ENCODE data around the gene RNF115.
"Not testable (repeated sequence)": the region's sequence is repeated elsewhere in the genome, so short reads cannot be mapped to it uniquely, and the experiment has no call there.

Gene RNF115

GRCh38 chr1:145730467-145730866, 93.4 kb downstream of the RNF115 start:
- H3K27ac ChIP-seq (ENCODE audit: low read depth, low read length) = no peak overlapping the region
- TF ChIP-seq CTCF (IDR thresholded peaks at IDR 0.05; ENCODE audit: insufficient read depth, low read length, poor library complexity, severe bottlenecking) (no peak), EZH2phosphoT487 (conservative IDR thresholded peaks at IDR 0.05; ENCODE audit: low read length) (no peak)

GRCh38 chr1:145729666-145730436, 94.0 kb downstream of the RNF115 start:
- TF ChIP-seq CTCF (IDR thresholded peaks at IDR 0.05; ENCODE audit: insufficient read depth, low read length, poor library complexity, severe bottlenecking) (no peak), EZH2phosphoT487 (conservative IDR thresholded peaks at IDR 0.05; ENCODE audit: low read length) (no peak)
- Histone ChIP-seq H3K27me3 (ENCODE audit: low read length) (no peaks in the 10 kb centered on the region), H3K9me2 (replicated peaks; ENCODE audit: insufficient read depth, low read length) (no peaks in the 10 kb centered on the region), H2AFZ (ENCODE audit: low read depth, low read length, severe bottlenecking) (no peak overlapping the region), H3F3A (ENCODE audit: insufficient read depth) (no peaks in the 10 kb centered on the region), H3K4me2 (ENCODE audit: low read depth, low read length, poor library complexity, severe bottlenecking) (no peak overlapping the region), H4K20me1 (ENCODE audit: low read depth, low read length) (no peaks in the 10 kb centered on the region), H3K79me2 (ENCODE audit: insufficient read depth, low read length) (no peaks in the 10 kb centered on the region), H3K4me3 (ENCODE audit: insufficient read depth, low read length, poor library complexity, severe bottlenecking) (no peak overlapping the region), H3K9me3 (ENCODE audit: insufficient read depth, low read length) (no peaks in the 10 kb centered on the region), H3K9ac (ENCODE audit: low read length) (no peak overlapping the region), H3K36me3 (ENCODE audit: low read length) (no peaks in the 10 kb centered on the region), H3K27ac (ENCODE audit: low read depth, low read length) (no peak overlapping the region)

More at GRCh38 chr1:145730467-145730866, 93.4 kb downstream of the RNF115 start:
- Histone ChIP-seq H3K36me3 (ENCODE audit: low read length) (no peaks in the 10 kb centered on the region), H3K4me2 (ENCODE audit: low read depth, low read length, poor library complexity, severe bottlenecking) (no peak overlapping the region), H3K79me2 (ENCODE audit: insufficient read depth, low read length) (no peaks in the 10 kb centered on the region), H3K9me3 (ENCODE audit: insufficient read depth, low read length) (no peaks in the 10 kb centered on the region), H3K4me3 (ENCODE audit: insufficient read depth, low read length, poor library complexity, severe bottlenecking) (no peak overlapping the region), H3K27me3 (ENCODE audit: low read length) (no peaks in the 10 kb centered on the region), H3F3A (ENCODE audit: insufficient read depth) (no peaks in the 10 kb centered on the region), H3K9ac (ENCODE audit: low read length) (no peak overlapping the region), H4K20me1 (ENCODE audit: low read depth, low read length) (no peaks in the 10 kb centered on the region), H2AFZ (ENCODE audit: low read depth, low read length, severe bottlenecking) (no peak overlapping the region), H3K9me2 (replicated peaks; ENCODE audit: insufficient read depth, low read length) (no peaks in the 10 kb centered on the region)

GRCh38 chr1:145729196-145729595, 94.7 kb downstream of the RNF115 start:
- no peaks in the 10 kb centered on the region for H3K27me3 ChIP-seq (ENCODE audit: low read length)
- no peaks in the 10 kb centered on the region for H4K20me1 ChIP-seq (ENCODE audit: low read depth, low read length)
- no peak for TF ChIP-seq CTCF (IDR thresholded peaks at IDR 0.05; ENCODE audit: insufficient read depth, low read length, poor library complexity, severe bottlenecking)
- TF ChIP-seq EZH2phosphoT487 (conservative IDR thresholded peaks at IDR 0.05; ENCODE audit: low read length) = no peak
- no peaks in the 10 kb centered on the region for H3K79me2 ChIP-seq (ENCODE audit: insufficient read depth, low read length)
- H3K9me3 ChIP-seq (ENCODE audit: insufficient read depth, low read length) = no peaks in the 10 kb centered on the region
- H3K4me3 ChIP-seq (ENCODE audit: insufficient read depth, low read length, poor library complexity, severe bottlenecking) = no peak overlapping the region
- H3K36me3 ChIP-seq (ENCODE audit: low read length) = no peaks in the 10 kb centered on the region
- H3K27ac ChIP-seq (ENCODE audit: low read depth, low read length) = no peak overlapping the region
- H3K9me2 ChIP-seq (replicated peaks; ENCODE audit: insufficient read depth, low read length) = no peaks in the 10 kb centered on the region
- H3F3A ChIP-seq (ENCODE audit: insufficient read depth) = no peaks in the 10 kb centered on the region
- H2AFZ ChIP-seq (ENCODE audit: low read depth, low read length, severe bottlenecking) = no peak overlapping the region
- H3K9ac ChIP-seq (ENCODE audit: low read length) = no peak overlapping the region
- H3K4me2 ChIP-seq (ENCODE audit: low read depth, low read length, poor library complexity, severe bottlenecking) = no peak overlapping the region

GRCh38 chr1:145726193-145726592, 97.7 kb downstream of the RNF115 start:
- not testable (repeated sequence) for H3K9ac ChIP-seq (ENCODE audit: low read length); H3K27ac ChIP-seq (ENCODE audit: low read depth, low read length); H3K9me3 ChIP-seq (ENCODE audit: insufficient read depth, low read length); H3K4me2 ChIP-seq (ENCODE audit: low read depth, low read length, poor library complexity, severe bottlenecking); H3K4me3 ChIP-seq (ENCODE audit: insufficient read depth, low read length, poor library complexity, severe bottlenecking); H4K20me1 ChIP-seq (ENCODE audit: low read depth, low read length); H3K79me2 ChIP-seq (ENCODE audit: insufficient read depth, low read length); H2AFZ ChIP-seq (ENCODE audit: low read depth, low read length, severe bottlenecking); H3K9me2 ChIP-seq (replicated peaks; ENCODE audit: insufficient read depth, low read length); H3K36me3 ChIP-seq (ENCODE audit: low read length); H3F3A ChIP-seq (ENCODE audit: insufficient read depth); H3K27me3 ChIP-seq (ENCODE audit: low read length)

Measured in SU-DHL-6 (cell line).